Measurements from ENCODE around the gene TNFAIP1.
"Not testable (repeated sequence)": the region's sequence is repeated elsewhere in the genome, so short reads cannot be mapped to it uniquely, and the experiment has no call there.

The TNFAIP1 gene, protein sequence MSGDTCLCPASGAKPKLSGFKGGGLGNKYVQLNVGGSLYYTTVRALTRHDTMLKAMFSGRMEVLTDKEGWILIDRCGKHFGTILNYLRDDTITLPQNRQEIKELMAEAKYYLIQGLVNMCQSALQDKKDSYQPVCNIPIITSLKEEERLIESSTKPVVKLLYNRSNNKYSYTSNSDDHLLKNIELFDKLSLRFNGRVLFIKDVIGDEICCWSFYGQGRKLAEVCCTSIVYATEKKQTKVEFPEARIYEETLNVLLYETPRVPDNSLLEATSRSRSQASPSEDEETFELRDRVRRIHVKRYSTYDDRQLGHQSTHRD

DNA sequence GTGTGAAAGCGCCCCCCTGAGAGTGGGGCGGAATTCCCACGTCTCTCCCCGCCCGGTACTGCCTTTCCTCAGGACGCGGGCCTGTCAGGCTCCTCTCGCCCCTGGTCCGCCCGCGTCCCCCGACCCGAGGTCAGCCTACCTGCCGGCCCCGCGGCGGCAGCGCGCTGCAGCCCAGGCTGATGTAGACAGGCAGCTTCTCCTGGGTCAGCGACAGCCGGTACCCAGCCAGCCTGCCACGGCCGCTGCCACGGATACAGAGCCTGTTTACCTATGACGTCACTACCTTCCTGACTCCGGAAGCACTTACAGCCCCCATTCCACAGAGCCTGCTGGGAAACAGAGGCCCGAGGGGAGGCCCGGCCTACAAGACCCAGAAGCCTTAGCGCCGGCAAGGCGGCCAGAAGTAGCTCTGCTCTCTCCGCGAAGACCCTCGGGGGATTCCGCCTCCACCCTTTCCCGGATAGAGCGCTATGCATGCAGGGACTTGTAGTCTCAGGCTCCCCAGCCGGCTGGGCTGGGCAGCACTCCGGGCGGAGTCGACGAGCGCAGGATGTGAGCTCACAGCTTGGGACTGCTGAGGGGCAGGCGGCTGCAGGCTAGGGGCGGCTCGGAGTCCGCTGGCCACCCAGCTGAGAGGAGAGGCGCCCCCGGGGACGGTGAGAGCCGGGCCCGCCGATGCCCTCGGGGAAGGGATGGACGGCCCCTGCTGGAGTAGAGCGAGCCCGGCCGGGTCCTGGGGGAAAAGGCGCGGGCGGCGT, at the start of gene TNFAIP1, which contains the start of gene IFT20:
Gene TNFAIP1, plus strand, starts transcription at position 561 of the 758 bp plus-strand sequence. CDS start 3,761 bp downstream, outside the sequence.
Gene IFT20, minus strand, starts transcription at position 272 of the 758 bp plus-strand sequence. CDS start 3,487 bp downstream, outside the sequence.
- peak; percentile 85 to 100 (median 99) for DNase-seq

DNA sequence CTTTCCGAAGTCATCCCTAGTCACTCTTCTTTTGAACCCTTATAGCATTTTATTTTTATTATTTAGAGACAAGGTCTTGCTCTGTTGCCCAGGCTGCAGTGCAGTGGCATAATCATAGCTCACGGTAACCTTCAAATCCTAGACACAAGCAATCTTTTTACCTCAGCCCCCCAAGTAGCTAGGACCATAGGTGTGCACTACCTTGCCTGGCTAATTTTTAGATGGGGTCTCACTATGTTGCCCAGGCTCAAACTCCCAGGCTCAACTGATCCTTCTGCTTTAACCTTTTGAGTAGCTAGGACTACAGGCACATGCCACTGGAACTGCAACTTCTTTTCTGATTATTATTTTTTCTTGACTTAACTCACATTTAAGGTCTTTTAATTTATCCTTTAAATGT, 49.6 kb upstream of the TNFAIP1 start:
- no peak for DNase-seq

DNA sequence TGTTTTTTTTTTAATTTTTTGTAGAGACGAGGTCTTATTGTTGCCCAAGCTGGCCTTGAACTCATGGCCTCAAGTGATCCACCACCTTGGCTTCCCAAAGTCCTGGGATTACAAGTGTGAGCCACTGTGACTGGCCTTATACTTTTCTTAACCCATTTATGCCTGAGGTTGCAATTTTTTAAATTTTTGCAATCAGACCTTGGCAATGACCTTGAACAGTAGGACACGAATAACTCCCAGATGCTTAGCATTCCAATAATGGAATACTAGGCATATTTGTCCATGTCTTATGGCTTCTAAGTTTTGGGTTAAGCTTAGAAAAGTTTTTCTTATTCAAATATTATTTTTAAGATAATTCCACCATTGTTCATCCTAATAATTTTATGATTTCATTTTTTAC, 44.9 kb upstream of the TNFAIP1 start:
- DNase-seq: no peak

DNA sequence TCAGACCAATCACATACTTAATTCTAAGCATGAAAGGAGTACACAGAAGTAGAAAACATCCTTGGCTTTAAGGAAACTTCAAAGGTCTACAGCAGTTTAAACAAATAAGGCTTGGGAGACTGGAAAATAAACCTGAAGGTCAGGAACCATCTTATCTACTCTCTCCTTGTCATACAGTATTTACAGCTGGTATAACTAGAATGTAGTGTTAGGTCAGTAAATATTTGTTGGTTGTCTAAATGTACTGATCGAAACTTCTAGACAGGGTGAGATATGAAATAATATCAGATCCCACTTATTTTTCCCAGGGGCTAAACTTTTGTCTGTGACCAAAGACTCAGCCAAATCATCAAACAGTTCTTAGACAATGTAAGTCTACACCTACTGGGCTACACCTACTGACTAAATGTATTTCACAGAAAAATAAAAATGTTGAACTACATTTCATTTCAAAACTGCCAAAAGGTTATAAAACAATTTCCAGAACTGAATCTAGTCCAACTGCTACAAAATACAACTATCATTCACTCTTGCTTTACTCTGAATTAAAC, 43.7 kb upstream of the TNFAIP1 start:
- DNase-seq: no peak

DNA sequence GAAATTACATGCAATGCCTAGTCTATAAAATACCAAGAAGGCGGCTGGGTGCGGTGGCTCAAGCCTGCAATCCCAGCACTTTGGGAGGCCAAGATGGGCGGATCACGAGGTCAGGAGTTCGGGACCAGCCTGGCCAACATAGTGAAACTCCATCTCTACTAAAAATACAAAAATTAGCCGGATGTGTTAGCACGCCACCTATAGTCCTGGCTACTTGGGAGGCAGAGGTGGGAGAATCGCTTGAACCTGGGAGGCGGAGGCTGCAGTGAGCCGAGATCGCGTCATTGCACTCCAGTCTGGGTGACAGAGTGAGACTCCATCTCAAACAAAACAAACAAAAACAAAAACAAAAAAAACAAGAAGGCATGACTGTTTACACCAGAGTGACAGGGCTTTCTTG, 42.7 kb upstream of the TNFAIP1 start:
- DNase-seq: not testable (repeated sequence)

DNA sequence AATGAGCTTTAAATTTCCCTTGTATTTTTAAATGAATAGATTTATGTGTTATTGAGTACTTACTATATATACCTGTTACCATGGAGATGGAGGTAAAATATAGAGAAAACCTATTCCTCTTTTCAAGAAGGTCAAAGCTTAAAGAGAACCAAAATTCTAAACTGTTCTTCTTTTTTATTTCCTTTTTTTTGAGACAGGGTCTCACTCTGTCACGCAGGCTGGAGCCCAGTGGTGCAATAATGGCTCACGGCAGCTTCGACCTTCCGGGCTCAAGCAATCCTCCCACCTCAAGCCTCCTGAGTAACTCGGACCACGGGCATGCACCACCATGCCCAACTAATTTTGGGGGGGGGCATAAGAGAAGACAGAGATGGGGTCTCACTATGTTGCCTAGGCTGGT, 41.6 kb upstream of the TNFAIP1 start:
- DNase-seq: no peak

DNA sequence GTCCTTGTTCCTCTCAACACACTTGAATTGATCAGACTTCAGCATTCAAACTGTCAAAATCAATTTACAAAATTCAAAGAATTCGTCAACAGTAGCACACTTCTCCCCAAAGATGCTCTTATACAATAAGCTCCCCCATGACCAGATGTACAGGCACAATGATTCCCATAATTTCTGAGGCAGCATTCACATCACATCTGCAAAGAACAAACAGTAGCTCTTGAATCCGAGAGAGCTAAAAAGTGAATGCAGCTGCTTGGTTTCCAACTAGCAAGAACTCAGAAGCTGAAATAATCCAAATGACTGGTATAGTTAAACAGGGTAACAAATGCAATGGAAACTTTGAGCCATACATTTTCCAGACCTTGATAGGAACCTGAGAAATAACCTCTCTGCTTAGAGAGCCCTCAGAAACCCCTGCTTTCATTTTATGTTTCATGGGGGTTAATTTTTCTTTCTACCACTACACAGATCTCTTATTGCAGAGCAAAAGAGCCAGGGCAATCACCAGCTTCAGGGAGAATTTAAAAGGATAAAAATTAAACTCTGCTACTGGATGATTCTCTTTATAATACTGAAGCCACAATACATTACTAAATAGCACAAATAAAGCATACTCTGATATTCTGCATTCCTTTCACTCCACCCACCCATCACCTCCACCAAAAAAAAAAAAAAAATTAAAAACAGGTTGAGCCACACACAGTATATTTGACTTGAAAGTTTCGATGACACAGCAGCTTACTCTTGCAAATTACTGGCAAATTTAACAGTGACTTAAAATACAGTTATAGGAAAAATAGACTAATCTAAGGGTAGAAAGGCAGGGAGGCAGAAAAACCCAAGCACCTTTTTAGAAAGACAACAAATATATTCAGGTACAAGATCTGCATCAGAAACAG, 39.6 kb upstream of the TNFAIP1 start:
- no peak for DNase-seq

DNA sequence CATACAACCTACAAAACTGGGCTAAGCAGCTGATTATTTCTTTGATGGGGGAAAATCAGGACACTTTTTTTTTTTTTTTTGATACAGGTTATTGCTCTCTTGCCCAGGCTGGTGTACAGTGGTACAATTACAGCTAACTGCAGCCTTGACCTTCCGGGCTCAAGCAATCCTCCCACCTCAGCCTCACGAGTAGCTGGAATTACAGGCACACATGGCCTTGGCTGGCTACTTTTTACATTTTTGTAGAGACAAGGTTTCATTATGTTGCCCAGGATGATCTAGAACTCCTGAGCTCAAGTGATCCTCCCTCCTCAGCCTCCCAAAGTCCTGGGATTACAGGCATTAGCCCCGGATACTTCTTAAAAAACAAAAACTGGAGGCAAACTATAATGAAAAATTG, 37.1 kb upstream of the TNFAIP1 start:
- DNase-seq: no peak

DNA sequence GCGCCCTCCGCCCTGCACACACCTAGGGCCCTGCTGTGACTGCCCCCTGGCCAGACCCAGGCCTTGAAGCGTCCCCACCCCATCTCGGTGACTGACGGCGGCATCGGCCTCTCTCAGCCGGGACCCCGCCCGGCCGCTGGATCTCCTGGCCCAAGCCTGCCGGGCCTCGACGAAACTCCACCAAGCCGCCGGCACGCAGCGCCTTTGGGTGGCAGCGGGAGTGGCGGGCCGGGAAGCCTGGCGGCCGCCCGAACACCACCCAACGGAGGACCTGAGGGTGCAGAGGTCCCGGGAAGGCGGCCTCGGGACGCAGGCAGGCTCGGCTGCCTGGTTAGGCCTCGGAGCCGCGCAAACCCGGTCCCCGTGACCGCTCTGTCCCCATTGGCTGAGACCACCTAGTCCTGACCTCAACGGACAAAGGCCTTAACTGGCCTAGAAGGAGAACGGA, 28.6 kb upstream of the TNFAIP1 start:
- no peak for DNase-seq

DNA sequence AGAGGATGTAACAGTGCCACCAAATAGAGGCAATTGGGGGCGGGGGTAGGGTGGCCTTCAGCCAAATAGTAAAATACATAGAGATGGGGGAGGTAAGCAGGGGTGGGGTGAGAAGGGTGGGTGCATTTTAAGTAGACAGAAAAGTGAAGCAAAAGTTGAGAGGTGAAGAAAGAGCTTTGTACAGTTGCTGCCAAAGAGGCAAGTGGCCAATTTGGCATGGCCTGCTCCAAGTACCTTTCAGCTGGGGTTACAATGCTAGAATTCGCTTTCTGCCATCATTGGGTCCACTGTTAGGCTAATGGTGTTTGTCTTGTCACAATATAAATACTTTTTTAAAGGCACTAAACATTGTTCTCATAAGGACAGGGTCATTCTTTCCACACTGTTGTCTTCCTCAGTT, 21.7 kb upstream of the TNFAIP1 start:
- DNase-seq: no peak

DNA sequence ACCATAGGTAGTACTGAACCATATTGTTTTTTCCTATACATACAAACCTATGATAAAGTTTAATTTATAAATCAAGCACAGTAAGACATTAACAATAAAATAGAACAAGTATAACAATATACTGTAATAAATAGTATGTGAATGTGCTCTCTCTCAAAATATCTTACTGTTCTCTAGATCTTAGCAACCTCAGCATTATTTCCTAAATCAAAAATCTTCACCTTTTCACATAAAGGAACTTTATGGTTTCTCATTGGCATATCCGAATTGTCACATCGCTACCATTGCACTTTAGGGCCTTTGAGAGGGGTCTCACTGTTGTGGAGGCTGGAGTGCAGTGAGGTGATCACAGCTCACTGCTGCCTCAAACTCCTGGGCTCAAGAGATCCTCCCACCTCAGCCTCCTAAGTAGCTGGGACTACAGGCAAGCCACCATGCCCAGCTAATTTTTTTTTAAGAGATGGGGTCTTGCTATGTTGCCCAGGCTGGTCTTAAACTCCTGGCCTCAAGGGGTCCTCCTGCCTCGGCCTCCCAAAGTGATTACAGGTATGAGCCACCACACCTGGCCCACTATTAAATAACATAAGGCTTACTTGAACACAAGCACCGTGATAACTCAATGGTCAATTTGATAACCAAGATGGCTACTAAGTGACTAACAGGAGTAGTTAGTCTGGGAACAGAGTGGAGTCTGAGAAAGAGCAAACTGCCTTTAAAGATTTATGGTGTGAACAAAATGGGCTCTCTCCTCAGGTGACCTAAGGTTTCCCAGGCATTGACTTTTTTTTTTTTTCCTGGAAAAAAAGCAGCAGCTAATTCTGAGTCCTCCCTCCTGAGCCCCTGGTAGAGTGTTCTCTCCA, 19.5 kb upstream of the TNFAIP1 start:
- DNase-seq: no peak

DNA sequence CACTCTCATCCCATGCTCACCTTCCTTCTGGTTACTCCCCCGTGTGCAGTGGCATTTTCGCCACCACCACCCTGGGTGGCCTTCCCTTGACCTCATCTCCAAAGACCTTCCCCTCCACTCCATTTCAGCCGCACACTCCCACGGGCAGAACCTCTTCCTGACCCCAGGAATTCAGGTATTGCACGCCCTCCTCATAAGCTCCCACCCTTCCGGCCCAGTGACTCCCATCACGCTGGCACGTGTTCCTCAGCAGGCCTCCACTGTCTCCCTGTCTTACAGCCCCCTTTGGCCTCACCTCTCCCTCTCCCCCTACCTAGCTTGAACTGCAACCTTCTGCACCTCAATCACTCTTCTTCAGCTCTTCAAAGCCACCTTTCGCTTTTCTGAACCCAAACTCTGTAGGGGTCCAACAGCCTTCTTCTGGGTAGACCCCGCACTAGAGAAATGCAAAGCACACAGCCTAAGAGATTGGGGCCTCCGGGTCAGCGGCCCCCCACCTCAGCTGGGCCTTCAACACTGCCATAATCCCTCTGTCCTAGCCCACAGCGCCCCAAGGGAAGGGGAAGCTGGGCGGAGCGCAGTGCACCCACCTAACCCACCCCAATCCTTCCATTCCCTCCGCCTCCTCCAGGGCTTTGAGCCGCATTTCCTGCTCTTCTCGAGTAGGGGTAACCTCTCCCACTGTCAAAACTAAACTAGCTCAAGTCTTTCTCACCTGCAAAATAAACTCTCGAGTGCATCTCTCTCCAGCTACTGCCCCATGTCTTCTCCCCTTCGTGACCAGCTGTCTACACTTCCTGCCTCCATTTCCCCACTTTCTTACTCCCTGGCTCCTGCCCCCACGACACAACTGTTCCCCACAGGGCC, 18.2 kb upstream of the TNFAIP1 start:
- no peak for DNase-seq

DNA sequence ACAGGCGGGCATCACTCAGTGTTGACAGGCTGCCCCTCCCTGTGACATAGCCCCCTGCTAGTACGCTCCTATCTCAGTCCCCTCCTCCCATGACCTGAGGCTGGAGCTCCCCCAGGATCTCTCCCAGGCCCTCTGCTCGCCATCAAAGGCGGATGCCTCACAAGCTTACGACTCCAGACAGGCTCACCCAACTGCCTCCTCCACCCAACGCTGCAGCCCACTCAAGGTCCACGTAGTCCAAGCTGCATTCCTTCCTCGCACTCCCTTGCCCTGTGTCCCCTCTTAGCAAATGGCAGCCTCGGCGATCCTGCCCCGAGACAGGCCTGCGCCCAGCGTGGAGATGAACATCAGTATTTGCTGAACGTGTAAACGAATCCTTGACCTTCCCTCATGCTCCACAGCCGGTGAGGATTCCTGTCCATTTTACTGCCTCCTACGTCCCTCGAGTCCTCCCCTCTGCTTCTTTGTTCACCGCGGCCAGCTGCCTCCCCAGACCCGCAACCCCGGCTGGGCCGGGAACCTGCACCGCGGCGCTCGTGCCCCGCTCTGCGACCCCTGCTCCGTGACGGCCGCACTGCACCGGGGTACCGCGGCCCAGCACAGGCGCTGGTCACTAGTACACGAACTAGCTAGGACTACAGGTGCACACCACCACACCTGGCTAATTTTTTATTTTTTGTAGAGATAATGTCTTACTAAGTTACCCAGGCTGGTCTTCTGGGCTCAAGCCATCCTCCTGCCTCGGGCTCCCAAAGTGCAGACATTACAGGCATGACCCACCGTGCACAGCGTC, 17.4 kb upstream of the TNFAIP1 start:
- DNase-seq: no peak

DNA sequence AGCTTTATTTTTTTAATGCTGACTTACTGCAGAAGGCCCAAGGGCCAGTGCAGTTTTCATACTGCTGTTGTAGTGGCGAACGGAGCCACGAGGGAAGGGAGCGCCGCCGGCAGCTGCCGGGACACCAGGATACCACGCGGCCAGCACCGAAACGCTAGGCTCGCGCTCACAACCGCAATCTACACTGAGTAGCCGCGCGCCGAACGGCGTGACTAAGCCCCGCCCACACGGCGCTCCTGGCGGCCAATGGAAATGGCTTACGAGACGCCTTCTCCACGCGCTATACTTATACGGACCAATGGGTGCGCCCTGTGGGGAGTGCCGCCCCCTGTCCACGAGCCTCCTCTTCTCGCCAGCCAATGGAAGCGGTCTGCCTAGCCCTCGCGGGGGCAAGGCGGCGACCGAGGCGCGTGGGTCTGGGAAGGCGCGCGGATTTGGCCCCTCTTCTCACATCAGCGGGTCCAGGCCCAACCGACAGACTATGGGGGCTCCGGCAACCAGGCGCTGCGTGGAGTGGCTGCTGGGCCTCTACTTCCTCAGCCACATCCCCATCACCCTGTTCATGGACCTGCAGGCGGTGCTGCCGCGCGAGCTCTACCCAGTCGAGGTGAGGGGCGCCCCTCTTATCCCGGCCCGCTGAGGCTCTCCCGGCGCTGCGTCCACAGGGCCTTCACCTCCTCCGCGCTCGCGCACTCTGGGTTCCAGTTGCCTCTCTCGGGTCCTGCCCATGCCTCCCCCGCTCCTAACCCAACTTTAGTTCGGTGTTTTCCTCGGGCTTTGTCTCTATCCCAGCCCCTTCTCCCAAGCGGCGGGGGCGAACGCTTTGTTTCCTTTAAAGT, 16.6 kb upstream of the TNFAIP1 start, which contains the start of gene TMEM97:
Gene TMEM97, plus strand, starts transcription at position 442 of the 839 bp plus-strand sequence. Its CDS starts 40 bp downstream, at position 482.
- peak; percentile 59 to 98 (median 93) for DNase-seq

DNA sequence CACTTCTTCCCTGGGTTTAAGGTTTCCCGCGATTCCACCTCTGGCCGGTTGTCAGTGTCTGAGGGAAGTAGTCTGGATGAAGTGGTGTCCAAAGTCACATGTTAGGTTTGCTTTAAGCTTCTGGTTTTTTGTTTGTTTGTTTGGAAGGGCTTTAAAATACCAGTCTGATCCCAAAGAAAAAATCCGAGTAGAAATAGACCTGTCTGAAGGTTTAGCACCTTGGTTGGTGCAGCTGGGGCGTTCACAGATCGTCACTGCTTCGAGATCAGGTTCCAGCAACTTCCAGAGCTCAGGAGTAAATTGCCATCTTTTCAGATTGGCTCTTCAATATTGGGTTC, 16.0 kb upstream of the TNFAIP1 start:
- no peak for DNase-seq

DNA sequence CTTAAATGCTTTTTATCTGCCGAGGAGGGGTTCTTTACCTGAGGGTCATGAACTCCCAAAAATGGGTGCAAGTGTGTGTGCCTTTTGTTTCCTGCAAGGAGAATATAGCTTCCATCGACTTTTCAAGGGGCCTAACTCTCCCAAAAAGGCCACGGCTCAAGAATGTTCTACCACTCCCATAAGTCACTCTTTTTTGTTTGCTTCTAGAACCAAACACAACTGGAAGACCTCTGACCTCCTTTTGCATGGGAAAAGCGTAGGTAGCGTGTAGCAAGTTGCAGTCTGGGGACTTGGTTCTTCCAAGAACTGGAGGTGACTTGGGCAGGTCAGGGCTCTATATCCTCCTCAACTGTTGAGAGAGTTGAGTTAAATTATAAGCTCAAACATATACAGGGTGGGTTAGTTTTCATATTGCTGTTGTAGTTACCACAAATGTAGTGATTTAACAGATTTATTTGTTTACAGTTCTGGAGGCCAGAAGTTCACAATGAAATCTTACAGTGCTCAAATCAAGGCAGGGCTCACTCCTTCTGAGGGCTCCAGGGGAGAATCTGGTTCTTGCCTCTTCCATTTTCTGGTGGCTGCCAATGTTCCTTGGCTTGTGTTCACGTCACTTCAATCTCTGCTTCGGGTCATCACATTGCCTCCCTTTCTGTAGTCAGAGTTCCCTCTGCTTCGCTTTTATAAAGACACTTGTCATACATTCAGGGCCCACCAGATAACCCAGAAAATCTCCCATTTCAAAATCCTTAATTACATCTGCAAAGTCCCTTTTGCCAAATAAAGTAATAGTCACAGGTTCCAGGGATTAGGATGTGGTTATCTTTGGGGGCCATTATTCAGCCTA, 15.1 kb upstream of the TNFAIP1 start:
- DNase-seq: no peak

All from nucleus accumbens (tissue), 56 donors.